Loucy (cell line): ENCODE results near the gene LTBP1.

Source experiments
- CTCF ChIP-seq: fragments of 200-600 bp; sonication (generic); conservative IDR thresholded peaks from 2 replicates; pipeline ENCODE4 v1.5.1; 2014; ENCODE audit warnings: mild to moderate bottlenecking, antibody characterized with exemption, low read length
- EZH2phosphoT487 ChIP-seq: fragments of 200-600 bp; IDR thresholded peaks from 2 replicates; pipeline ENCODE4 v1.6.1; 2018; ENCODE audit warnings: antibody characterized with exemption, mild to moderate bottlenecking, moderate library complexity, borderline replicate concordance

GRCh38 chr2:32954206-32954605 is 7.5 kb downstream of the LTBP1 start:
- TF ChIP-seq CTCF (no peak), EZH2phosphoT487 (no peak)
